ENCODE results near the gene LMO1.

DNA sequence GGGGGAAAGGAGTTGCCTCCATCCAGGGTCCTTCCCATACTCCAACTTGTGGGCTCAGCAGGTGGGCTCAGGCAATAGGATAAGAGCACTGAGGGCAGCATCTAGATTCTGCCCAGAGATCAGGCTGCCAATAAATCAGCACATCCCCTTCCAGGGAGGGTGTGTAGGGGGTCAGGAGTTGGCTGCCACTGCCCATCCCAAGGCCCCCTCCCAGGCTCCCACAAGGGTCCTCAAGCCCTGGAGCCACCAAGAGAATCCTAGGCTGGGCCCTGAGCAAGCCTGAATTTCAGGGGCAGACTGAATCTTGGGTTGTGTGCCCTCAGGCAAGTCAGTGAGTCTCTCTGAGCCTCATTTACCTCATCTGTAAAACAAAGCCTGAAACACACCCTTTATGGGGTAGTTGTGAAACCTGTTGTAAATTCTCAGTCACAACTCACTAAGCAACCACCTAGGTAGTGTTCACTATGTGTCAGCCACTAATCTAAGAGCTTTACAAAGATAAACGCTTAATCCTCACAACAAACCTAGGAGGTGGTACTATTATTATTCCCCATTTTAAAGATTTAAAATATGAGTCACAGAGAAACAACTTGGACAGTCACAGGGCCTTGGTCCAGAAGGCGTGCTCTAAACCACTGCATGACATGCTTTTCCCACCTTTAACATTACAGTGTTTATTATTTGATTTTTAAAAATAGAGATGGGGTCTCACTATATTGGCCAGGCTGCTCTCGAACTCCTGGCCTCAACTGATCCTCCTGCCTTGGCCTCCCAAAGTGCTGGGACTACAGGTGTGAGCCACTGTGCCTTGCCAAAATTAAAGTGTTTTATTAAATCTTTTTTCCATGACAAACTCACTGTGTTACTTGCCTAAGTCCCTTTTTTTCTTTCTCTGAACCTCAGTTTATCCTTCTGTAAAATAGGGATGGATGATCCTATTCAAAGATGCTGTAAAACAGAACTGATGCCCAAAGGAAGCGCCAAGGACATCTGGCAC lies 36.2 kb downstream of the LMO1 start:
- TF ChIP-seq CREB1 (IDR thresholded peaks at IDR 0.05; ENCODE audit: low read depth) = no peak
- TF ChIP-seq, protein P1, sequence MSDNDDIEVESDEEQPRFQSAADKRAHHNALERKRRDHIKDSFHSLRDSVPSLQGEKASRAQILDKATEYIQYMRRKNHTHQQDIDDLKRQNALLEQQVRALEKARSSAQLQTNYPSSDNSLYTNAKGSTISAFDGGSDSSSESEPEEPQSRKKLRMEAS (IDR thresholded peaks at IDR 0.05) = no peak
- TF ChIP-seq, protein P2, sequence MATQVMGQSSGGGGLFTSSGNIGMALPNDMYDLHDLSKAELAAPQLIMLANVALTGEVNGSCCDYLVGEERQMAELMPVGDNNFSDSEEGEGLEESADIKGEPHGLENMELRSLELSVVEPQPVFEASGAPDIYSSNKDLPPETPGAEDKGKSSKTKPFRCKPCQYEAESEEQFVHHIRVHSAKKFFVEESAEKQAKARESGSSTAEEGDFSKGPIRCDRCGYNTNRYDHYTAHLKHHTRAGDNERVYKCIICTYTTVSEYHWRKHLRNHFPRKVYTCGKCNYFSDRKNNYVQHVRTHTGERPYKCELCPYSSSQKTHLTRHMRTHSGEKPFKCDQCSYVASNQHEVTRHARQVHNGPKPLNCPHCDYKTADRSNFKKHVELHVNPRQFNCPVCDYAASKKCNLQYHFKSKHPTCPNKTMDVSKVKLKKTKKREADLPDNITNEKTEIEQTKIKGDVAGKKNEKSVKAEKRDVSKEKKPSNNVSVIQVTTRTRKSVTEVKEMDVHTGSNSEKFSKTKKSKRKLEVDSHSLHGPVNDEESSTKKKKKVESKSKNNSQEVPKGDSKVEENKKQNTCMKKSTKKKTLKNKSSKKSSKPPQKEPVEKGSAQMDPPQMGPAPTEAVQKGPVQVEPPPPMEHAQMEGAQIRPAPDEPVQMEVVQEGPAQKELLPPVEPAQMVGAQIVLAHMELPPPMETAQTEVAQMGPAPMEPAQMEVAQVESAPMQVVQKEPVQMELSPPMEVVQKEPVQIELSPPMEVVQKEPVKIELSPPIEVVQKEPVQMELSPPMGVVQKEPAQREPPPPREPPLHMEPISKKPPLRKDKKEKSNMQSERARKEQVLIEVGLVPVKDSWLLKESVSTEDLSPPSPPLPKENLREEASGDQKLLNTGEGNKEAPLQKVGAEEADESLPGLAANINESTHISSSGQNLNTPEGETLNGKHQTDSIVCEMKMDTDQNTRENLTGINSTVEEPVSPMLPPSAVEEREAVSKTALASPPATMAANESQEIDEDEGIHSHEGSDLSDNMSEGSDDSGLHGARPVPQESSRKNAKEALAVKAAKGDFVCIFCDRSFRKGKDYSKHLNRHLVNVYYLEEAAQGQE (IDR thresholded peaks at IDR 0.05; ENCODE audit: low read depth) = no peak
- no peak for TF ChIP-seq EP300 (IDR thresholded peaks at IDR 0.05; ENCODE audit: borderline replicate concordance)

All from Ishikawa (cell line).